ENCODE results near the gene CDC42.

CDC42 gene

DNA sequence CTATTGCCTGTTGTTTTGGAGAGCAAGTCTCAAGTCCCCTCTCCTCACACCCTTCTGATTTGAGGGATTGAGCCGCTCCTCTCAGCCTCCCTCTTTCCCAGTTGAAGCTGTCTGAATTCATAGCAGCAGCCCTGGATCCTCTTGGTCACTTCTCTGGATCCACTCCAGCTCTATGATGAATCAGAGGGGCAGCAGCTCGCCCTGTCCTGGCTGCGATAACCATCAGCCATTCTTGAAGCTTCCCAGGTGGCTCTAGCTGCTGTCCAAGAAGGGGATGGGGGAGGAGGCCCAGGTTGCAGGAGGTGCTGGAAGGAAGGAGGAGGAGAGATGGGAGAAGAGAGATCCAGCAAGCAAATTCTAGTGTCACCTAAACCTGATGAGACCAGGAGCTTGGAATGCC is 59.1 kb downstream of the CDC42 start:
- no peak for DNase-seq

DNA sequence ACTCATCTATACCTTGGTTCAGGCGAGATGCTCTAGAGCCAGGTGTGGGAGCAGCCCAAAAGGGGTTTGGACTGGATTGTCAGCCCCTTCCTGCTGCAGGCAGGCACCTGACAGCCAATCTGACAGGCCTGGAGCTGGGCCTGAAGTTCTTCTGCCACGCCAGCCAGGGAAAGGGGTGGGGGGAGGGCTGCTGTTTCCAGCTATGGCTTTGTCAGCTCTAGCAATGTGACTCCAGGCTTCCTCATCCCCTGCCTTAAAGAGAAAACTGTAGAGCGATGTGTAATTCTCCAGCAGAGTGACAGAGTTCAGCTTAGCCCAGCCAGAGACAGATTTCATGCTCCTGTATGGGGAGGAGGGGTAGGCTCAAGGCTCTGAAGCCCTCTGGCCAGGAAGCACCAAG is 60.0 kb downstream of the CDC42 start:
- DNase-seq = no peak

DNA sequence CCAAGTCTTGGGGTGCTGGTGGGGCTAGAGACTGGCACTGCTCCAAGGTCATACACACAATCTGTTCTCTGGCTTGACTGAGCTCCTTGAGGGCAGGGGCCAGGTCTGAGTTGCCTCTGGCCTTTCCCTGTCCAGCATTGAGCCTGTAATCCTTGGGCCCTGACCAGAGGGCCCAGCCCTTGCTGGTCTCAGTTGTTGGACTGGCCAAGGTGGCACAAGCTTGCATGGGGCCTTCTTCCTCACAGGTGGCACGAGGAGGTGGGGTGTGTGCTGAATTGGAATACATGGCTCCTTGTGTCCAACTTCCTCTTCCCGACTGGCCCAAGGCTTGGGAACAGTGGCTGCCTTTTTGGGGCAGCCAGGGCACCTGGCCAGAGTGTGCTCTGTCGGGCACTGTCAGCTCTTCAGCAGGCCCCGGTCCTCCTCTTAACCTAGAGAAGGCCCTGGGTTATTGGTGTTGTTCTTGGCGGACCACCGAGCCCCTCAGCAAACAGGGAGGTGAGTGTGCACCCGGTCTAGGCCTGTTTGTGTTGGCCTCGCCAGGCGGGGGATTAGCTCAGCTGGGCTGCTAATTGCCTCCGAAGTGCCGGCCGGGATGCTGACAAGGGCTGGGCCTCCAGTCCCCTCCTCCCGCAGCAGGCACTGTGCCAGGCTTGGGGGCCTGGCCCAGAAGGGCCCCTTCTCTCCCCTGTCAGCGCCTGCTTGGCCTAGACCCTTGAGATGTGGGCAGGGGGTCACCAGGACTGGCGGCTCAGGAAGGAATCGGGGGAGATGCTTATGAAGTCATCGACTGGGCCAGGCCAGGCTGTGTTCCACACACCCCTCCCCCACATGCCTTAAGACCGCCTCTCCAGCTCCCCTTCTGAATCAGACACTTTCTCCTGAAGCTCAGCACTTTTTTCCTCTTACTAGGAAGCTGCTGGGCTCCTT is 61.8 kb downstream of the CDC42 start:
- no peak for DNase-seq

- no peak for DNase-seq
Observed at GRCh38 chr1:22115286-22115685, 62.8 kb downstream of the CDC42 start.

DNA sequence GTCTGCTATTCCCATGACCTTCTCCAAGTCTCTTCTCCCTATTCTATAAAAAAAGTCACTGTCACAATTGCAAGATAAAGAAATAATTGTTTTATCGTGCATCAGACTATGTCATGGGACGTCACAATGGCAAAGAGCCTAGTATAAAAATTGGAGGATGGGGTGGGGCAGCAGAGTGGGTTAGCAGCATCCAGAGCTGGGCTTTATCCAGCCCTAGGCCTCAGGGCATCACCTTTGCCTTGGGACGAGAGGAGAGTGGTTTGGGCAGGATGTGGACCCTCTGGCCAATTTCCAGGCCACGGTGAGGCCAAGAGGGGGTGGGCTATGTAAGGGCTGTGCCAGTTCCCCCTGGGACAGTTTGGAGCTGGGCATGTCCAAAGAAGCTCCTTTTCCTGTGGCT is 64.7 kb downstream of the CDC42 start:
- no peak for DNase-seq

GRCh38 chr1:22117851-22118250 is 65.3 kb downstream of the CDC42 start:
- DNase-seq = no peak

- DNase-seq = no peak
Observed at GRCh38 chr1:22118291-22118992, 65.9 kb downstream of the CDC42 start.

DNA sequence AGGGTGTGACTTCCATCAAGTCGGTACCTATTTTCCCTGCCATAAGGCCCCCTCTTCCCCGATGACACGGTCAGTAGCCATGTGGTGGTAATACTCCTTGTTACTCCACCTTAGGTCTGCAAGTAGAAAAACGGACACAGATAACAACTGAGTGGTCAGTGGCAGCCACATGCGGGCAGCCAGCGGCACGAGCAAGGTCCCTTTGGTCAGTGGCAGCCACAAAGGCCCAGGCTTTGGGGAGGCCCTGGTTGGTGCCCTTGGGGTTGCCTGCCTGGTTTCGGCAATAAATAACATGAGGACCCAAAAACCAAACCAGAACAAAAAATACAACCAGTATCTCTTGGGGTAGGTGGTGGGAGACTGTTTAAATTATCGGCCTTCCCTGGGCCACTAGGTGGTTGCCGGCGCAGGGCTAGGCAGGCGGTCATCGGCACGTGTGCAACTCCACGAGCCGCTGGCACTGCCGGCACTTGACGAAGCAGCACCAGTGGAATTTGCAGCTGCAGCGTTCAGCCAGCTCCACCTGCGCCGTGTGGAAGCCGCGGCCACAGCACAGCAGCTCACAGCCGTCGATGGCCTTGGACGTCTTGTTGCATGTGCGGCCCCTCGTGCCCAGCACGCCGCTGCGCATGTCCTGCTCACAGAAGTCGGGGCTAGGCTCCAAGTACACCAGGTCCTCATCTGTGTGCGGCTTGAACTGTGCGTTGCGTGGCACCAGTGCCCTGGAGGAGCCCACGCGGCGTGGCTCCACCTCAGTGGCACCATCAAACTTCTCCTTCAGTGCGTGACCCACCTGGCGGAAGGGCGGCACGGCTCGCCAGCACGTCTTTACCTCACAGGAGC is 67.3 kb downstream of the CDC42 start:
- no peak for DNase-seq

DNA sequence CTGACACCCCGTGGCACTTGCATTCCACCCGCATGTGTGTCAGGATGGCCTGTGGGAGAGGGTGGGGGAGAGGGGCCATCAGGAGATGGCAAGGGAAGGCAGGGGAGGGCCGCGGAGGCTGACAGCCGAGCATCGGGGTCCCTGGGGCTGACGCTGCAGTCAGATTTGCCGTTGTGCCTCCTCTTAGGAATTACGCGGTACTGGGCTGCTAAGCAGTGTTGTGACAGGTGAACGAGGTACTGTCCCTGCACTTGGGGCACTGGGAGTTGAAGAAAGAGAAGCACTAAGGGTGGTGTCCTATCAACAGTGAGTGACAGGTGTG is 67.9 kb downstream of the CDC42 start:
- DNase-seq = no peak

DNA sequence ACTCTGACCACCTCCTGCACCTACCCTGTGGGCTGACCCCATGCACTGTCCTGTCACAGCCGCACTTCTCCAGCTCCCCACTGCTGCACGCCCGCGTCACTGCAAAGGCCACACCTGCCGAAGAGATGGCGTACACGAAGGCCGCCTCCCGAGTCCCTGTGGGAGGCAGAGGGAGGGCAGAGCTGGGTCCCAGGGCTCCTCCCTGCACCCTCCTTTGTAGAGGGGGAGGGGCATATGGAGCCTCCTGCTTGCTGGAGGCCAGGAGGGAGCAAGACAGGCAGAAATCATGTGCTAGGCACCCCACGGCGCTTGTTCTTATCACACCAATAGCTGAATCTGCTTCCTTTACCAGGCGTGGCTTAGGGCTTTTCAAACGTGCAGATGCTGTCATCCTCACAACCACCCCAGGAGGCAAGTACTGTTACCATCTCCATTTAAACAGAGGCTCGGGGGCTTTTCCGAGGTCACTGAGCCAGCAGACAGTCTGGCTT is 69.0 kb downstream of the CDC42 start:
- no peak for DNase-seq

DNA sequence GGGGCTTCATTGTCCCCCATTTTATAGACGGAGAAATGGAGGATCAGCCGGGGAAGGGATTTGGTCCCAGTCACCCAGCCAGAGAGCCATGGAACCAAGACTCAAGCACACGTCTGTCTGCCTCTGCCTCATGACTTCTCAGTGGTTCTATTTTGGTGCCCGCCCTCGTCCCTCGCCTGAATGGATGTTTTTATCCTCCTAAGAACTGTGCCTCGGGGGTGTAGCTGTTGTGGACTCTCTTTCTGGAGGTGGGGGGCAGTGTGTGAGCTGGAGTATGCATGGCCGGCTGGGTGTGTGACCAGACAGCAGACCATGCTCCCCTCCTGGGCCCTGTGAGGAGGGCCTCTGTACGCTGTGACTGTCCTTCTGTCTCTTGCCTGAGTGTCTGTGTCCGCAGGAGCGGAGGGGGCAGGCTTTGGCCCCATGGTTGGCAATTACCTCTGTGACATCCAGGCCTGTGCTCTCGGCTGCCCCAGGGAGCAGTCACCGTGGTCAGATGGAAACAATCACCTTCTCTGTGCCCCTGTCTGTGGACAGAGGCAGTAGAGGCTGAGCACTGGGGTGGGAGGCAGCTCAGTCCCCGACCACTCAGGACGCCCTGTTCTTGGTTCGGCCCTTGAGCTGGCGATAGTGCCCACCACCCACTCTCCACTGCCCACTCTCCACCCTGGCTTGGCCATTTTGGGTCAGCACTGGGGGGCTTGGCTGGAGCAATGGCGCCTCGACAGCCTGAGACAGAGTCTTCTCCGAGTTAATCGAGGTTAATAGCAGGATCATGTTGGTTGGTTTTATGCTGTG is 70.0 kb downstream of the CDC42 start:
- no peak for DNase-seq

DNA sequence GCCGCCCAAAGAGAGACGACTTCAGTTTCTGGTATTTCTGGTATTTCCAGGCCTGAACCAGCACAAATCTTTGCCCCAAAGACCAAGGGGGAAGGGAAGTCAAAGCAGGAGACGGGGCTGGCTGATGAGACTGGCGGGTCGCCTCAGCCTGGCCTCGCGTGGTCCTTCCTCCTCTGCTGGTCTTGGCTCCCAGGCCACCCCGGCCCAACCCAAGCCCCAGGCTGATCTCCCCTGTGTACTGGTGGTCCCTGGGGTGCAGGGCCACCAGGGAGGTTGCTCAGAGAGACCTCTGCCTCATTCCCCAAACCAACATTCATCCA is 70.5 kb downstream of the CDC42 start:
- DNase-seq = no peak

DNA sequence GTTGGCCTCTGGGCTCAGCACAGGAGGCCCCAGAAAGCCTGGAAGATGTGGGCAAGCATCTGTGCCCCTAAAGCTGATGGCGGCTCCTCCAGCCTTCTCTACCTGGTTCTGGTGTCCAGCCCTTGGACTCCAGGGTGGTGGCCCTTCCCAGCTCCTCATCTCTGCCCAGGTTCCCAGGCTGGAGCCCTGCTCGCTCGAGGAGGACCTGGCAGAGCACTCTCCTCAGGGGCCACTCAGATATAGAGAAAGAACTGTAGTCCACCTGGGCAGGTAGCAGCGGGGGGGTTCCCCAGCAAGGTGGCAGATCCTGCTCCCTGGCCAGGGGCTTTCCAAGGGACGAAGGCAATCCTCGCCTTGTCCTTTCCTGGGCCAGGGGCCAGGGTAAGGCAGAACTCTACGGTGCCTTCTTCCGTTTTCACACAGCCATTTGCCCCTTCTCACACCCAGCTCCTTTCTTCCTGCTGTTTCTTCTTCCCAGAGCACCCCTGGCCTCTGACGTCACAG is 71.4 kb downstream of the CDC42 start:
- DNase-seq = no peak

- DNase-seq = no peak
Observed at GRCh38 chr1:22124592-22125229, 72.2 kb downstream of the CDC42 start.

DNA sequence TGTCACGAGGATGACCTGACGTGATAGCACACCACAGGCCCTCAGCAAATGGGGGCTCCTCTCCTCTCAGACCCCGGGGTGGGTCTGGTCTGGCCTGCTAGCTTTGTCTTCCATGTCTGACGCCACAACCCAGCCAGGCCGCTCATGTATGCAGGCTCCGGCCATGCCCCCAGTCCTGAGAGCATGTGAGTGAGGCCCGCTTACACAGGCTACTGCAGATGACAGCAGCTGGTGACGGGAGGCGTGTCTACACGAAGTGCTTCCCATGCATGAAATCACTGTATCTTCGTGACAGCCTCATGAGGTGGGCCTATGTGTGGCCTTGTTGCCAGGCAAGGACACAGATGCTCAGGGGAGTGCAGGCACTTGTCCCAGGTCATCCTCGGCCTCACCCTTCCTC is 74.0 kb downstream of the CDC42 start:
- DNase-seq = no peak

DNA sequence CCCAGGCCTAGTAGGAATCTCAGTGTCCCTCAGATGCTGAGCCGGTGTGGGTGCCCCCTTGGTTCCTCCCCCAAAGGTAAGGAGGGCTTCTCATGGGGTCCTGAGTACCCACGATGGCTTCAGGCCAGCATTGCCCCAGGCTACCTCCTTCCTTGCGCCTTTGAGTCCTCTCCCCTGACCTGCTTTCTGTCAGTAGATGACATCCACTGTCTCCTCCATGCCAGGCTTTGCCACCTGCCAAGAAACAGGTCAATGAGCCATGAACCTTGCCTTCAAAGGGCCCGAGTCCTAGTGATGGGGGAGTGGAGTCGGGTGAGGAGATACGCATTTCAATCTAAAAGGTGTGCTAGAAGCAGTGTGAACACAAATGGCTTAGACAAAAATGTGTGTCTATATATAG is 74.7 kb downstream of the CDC42 start:
- no peak for DNase-seq

DNA sequence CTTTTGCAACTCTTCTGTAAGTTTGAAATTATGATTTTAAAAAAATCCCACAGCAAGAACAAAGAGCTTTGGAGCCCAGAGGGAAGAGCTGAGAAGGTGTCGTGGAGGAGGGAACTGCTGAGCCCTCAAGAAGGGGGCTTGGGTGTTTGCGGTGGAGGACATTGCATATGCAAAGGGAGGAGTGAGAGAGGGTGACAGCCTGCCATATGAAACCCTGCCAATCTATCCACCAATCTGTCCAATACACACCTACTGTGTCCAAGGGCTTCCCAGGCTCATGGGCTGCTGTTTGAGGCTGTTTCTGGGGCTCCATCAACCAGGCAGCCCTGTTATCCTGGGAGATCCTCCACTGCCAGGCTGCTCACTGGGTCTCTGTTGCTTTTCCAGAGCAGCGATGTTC is 75.2 kb downstream of the CDC42 start:
- DNase-seq = no peak

GRCh38 chr1:22128392-22128791 is 75.9 kb downstream of the CDC42 start:
- DNase-seq = no peak

GRCh38 chr1:22129501-22130117 is 77.1 kb downstream of the CDC42 start:
- DNase-seq = no peak

- no peak for DNase-seq
Observed at GRCh38 chr1:22131062-22131461, 78.6 kb downstream of the CDC42 start.

DNA sequence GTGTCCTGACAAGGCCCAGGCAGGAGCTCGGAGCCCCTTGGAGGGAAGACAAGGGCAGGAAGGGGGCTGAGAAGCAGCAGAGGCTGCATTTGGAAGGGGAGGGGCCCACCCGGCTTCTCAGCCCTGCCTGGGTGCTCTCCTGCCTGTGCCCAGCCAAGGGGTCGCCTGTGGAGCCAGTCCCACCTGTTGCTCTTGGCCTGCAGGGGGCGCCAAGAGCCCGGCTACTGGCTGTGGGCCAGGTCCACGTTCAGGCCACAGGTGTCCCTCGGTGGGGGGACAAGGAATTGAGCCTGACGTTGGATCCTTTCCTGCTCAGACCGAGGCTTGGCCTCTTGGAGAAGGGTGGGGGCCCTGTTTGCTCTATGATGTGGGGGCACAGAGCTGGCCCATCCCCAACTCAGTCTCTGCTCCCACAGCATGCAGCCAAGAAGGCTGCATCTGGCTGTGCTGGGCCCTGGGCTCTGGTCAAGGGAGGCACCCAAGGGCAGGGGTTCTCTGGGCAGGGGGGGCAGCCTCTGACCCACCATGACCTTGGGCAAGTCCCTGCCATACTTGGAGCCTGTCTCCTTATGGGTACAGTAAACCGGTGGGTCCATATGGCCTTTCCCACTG is 79.5 kb downstream of the CDC42 start:
- peak; percentile 55 for DNase-seq

Data from CD4-positive, alpha-beta T cell treated with Interleukin-12 subunit alpha and Interleukin-12 subunit beta, for 1 hour (primary cell).